WTC11 (cell line): ENCODE results near the gene RPS6KA4. TPM values are rescaled to one million over a fixed set of nuclear protein-coding genes. Genes with fewer than 3 reads are reported as not detected.

Source experiments
- ATAC-seq: fragments of 200-7000 bp; cut with Tn5 transposase; 2 replicates; pipeline ENCODE4 v1.10.0; 2021; ENCODE audit warnings: mild to moderate bottlenecking, moderate library complexity
- CTCF ChIA-PET: fragments of 300-600 bp; sonication (Branson Sonifier 250); formaldehyde crosslinking; loops from one replicate; lab custom pipeline; 2021; ENCODE audit warnings: antibody characterized with exemption; lab: Charles Lee
- POLR2A ChIA-PET: fragments of 350-600 bp; sonication (Branson Sonifier 250); formaldehyde crosslinking; loops from one replicate; lab custom pipeline; 2021; ENCODE audit warnings: antibody characterized with exemption; lab: Charles Lee
- DNase-seq: peaks from one replicate; pipeline ENCODE4 v3.0.0; 2021; ENCODE audit warnings: low spot score
- H3K27ac Mint-ChIP-seq: 2 replicates; pipeline ENCODE4 v1.8.0; 2021; ENCODE audit warnings: mixed read lengths
- H3K27me3 Mint-ChIP-seq: 2 replicates; pipeline ENCODE4 v1.8.0; 2021; ENCODE audit warnings: low read depth, mild to moderate bottlenecking, moderate library complexity, mixed read lengths
- H3K36me3 Mint-ChIP-seq: 2 replicates; pipeline ENCODE4 v1.8.0; 2021; ENCODE audit warnings: mixed read lengths
- H3K4me1 Mint-ChIP-seq: 2 replicates; pipeline ENCODE4 v1.8.0; 2022; ENCODE audit warnings: mixed read lengths
- H3K4me3 Mint-ChIP-seq: 2 replicates; pipeline ENCODE4 v1.8.0; 2021; ENCODE audit warnings: mild to moderate bottlenecking, moderate library complexity, mixed read lengths
- H3K9me3 Mint-ChIP-seq: 2 replicates; pipeline ENCODE4 v1.8.0; 2021; ENCODE audit warnings: mixed read lengths
- AFF4 ChIP-seq: sonication (generic); formaldehyde crosslinking; IDR thresholded peaks from 2 replicates; pipeline ENCODE4 v1.8.1; 2023; ENCODE audit warnings: mild to moderate bottlenecking, missing genetic modification reagents, borderline replicate concordance
- CREB1 ChIP-seq: sonication (generic); formaldehyde crosslinking; IDR thresholded peaks from 2 replicates; pipeline ENCODE4 v1.8.0; 2023; ENCODE audit warnings: mild to moderate bottlenecking, missing genetic modification reagents
- ELF4 ChIP-seq: sonication (generic); formaldehyde crosslinking; IDR thresholded peaks from 2 replicates; pipeline ENCODE4 v1.8.1; 2022; ENCODE audit warnings: low read depth, mild to moderate bottlenecking, moderate library complexity, missing genetic modification reagents
- EMX1 ChIP-seq: fragments of 250-450 bp; sonication (Bioruptor Pico); IDR thresholded peaks from 2 replicates; pipeline ENCODE4 v1.8.0; 2021; ENCODE audit warnings: mild to moderate bottlenecking
- ERG ChIP-seq: fragments of 250-450 bp; sonication (Bioruptor Pico); IDR thresholded peaks from 2 replicates; pipeline ENCODE4 v1.8.0; 2021; ENCODE audit warnings: mild to moderate bottlenecking
- ETV6 ChIP-seq: sonication (generic); formaldehyde crosslinking; IDR thresholded peaks from 2 replicates; pipeline ENCODE4 v1.8.1; 2022; ENCODE audit warnings: mild to moderate bottlenecking, missing genetic modification reagents
- HMGA2 ChIP-seq: fragments of 250-450 bp; sonication (Bioruptor Pico); IDR thresholded peaks from 2 replicates; pipeline ENCODE4 v1.4.0; 2021; ENCODE audit warnings: mild to moderate bottlenecking, moderate library complexity
- JAZF1 ChIP-seq: fragments of 250-450 bp; sonication (Bioruptor Pico); IDR thresholded peaks from 2 replicates; pipeline ENCODE4 v1.9.0; 2021; ENCODE audit warnings: moderate library complexity, mild to moderate bottlenecking, inconsistent platforms
- JUN ChIP-seq: sonication (generic); formaldehyde crosslinking; IDR thresholded peaks from 2 replicates; pipeline ENCODE4 v1.8.0; 2023; ENCODE audit warnings: mild to moderate bottlenecking, missing genetic modification reagents
- KAT7 ChIP-seq: sonication (generic); formaldehyde crosslinking; IDR thresholded peaks from 2 replicates; pipeline ENCODE4 v1.8.1; 2023; ENCODE audit warnings: missing genetic modification reagents, mild to moderate bottlenecking, borderline replicate concordance
- MAX ChIP-seq: sonication (generic); formaldehyde crosslinking; IDR thresholded peaks from 2 replicates; pipeline ENCODE4 v1.8.0; 2022; ENCODE audit warnings: mild to moderate bottlenecking, missing genetic modification reagents
- MLX ChIP-seq: sonication (generic); formaldehyde crosslinking; IDR thresholded peaks from 2 replicates; pipeline ENCODE4 v1.8.1; 2023; ENCODE audit warnings: mild to moderate bottlenecking, missing genetic modification reagents, moderate library complexity
- NFATC4 ChIP-seq: fragments of 250-450 bp; sonication (Bioruptor Pico); IDR thresholded peaks from 2 replicates; pipeline ENCODE4 v1.9.0; 2021; ENCODE audit warnings: mild to moderate bottlenecking
- NR1H2 ChIP-seq: sonication (generic); formaldehyde crosslinking; IDR thresholded peaks from 2 replicates; pipeline ENCODE4 v1.9.0; 2021; ENCODE audit warnings: mild to moderate bottlenecking, moderate library complexity, missing genetic modification reagents
- OVOL2 ChIP-seq: fragments of 250-450 bp; sonication (Bioruptor Pico); IDR thresholded peaks from 2 replicates; pipeline ENCODE4 v1.9.0; 2021; ENCODE audit warnings: mild to moderate bottlenecking, borderline replicate concordance
- PRRX2 ChIP-seq: fragments of 250-450 bp; sonication (Bioruptor Pico); IDR thresholded peaks from 2 replicates; pipeline ENCODE4 v1.8.0; 2021; ENCODE audit warnings: mild to moderate bottlenecking
- RORB ChIP-seq: fragments of 250-450 bp; sonication (Bioruptor Pico); IDR thresholded peaks from 2 replicates; pipeline ENCODE4 v1.9.0; 2021; ENCODE audit warnings: mild to moderate bottlenecking
- SOX15 ChIP-seq: fragments of 250-450 bp; sonication (Bioruptor Pico); IDR thresholded peaks from 2 replicates; pipeline ENCODE4 v1.9.0; 2021; ENCODE audit warnings: mild to moderate bottlenecking
- TEAD4 ChIP-seq: sonication (generic); formaldehyde crosslinking; IDR thresholded peaks from 2 replicates; pipeline ENCODE4 v1.8.0; 2022; ENCODE audit warnings: mild to moderate bottlenecking, missing genetic modification reagents
- ZBTB21 ChIP-seq: sonication (generic); formaldehyde crosslinking; IDR thresholded peaks from 2 replicates; pipeline ENCODE4 v1.8.1; 2023; ENCODE audit warnings: mild to moderate bottlenecking, missing genetic modification reagents, borderline replicate concordance
- ZNF121 ChIP-seq: sonication (generic); formaldehyde crosslinking; IDR thresholded peaks from 2 replicates; pipeline ENCODE4 v1.8.0; 2023; ENCODE audit warnings: missing genetic modification reagents
- ZNF138 ChIP-seq: sonication (generic); formaldehyde crosslinking; conservative IDR thresholded peaks from 2 replicates; pipeline ENCODE4 v1.8.1; 2022; ENCODE audit warnings: mild to moderate bottlenecking, moderate library complexity, missing genetic modification reagents
- ZNF425 ChIP-seq: fragments of 250-450 bp; sonication (Bioruptor Pico); conservative IDR thresholded peaks from 2 replicates; pipeline ENCODE4 v1.9.0; 2021; ENCODE audit warnings: mild to moderate bottlenecking
- total RNA-seq: library from RNA; stranded (reverse); gene quantifications from 3 replicates; pipeline ENCODE4 v1.2.3, GENCODE V29; 2021

RPS6KA4 gene
- total RNA-seq, 1 experiment from 2014 or later = 16.8 TPM

GRCh38 chr11:64337538-64338249 is 21.3 kb upstream of the RPS6KA4 start (continued):
- TF ChIP-seq ZNF425 (CRISPR knock-in tag) (no peak), JUN (CRISPR knock-in tag) (no peak), MAX (CRISPR knock-in tag) (no peak), ZNF121 (CRISPR knock-in tag) (no peak), OVOL2 (CRISPR knock-in tag) (no peak), ZBTB21 (CRISPR knock-in tag) (no peak), ERG (CRISPR knock-in tag) (no peak), SOX15 (CRISPR knock-in tag) (no peak), TEAD4 (CRISPR knock-in tag) (no peak), ELF4 (CRISPR knock-in tag) (no peak)

- POLR2A ChIA-PET = interaction anchor here (0.6 to 1.1 kb wide), 3 partner anchors 21 to 1055 kb away, joined by 4 to 6 read pairs (median 5); partner anchors contain the start of genes PRDX5 and TRMT112
- CTCF ChIA-PET = interaction anchor here (0.6 to 13.9 kb wide), 4 partner anchors 14 to 402 kb away, joined by 3 to 437 read pairs (median 4); no protein-coding TSS in a partner anchor
- DNase-seq (no peak), ATAC-seq (no peak)
- H3K4me3 Mint-ChIP-seq = no peak overlapping the region
- H3K4me1 Mint-ChIP-seq = peaks cover 20% of the 10 kb centered on the region
- H3K36me3 Mint-ChIP-seq = no peaks in the 10 kb centered on the region
- no peaks in the 10 kb centered on the region for H3K9me3 Mint-ChIP-seq
- peaks cover 30% of the 10 kb centered on the region for H3K27me3 Mint-ChIP-seq
- TF ChIP-seq ZNF138 (CRISPR knock-in tag) (no peak), PRRX2 (CRISPR knock-in tag) (no peak), AFF4 (CRISPR knock-in tag) (no peak), ETV6 (no peak), EMX1 (CRISPR knock-in tag) (no peak), JAZF1 (no peak), RORB (no peak), KAT7 (CRISPR knock-in tag) (no peak), CREB1 (CRISPR knock-in tag) (no peak), NR1H2 (CRISPR knock-in tag) (no peak), NFATC4 (no peak), HMGA2 (CRISPR knock-in tag) (no peak), MLX (no peak), SOX15 (CRISPR knock-in tag) (no peak)
- no peak overlapping the region for H3K27ac Mint-ChIP-seq
Measured at GRCh38 chr11:64338716-64339115, 20.2 kb upstream of the RPS6KA4 start.
